Gastrocnemius medialis (tissue), 4 donors: Measurements from ENCODE around the gene WDR35.

ENCODE experiments used
- POLR2A ChIP-seq, 2 donors: fragments of 450-650 bp; IDR thresholded peaks; one replicate each; pipeline ENCODE4 v1.6.1; 2017; ENCODE audit warnings: antibody characterized with exemption in 2 of 2, mild to moderate bottlenecking in 2 of 2, moderate library complexity in 2 of 2
- TF ChIP-seq, protein P1 (sequence below), 5 experiments: fragments of 450-650 bp in 3 of 5; fragments of 200-600 bp in 2 of 5; sonication (generic) in 2 of 5; IDR thresholded peaks in 4 of 5; conservative IDR thresholded peaks in 1 of 5; 1 replicate in 4 of 5; 2 replicates in 1 of 5; pipeline ENCODE4 v1.5.1; 2016 to 2019; ENCODE audit warnings: antibody characterized with exemption in 5 of 5, mild to moderate bottlenecking in 3 of 5, moderate library complexity in 3 of 5

DNA sequence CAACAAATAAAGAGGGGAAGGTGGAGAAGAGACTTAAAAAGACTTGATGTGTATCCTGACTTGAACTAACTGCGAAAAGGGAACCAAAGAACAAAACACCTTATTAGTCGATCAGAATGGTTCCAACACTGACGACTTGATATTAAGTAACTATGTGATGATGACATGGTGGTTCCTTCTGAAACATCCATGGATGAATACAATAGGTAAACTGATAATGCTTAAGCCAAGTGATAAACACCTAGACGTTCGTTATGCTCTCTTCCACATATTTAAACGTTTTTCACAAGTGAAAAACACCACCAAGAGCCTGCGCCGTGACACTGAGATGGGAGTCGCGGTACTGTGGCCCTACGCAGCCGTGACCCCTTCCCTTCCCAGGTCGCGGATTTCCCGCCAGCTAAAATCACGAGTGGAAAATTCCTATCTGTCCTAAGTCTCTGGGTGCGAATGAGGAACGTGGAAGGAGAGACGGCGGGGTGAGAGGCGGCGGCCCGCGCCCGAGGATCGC lies 88.9 kb downstream of the WDR35 start:
- TF ChIP-seq, protein P1, sequence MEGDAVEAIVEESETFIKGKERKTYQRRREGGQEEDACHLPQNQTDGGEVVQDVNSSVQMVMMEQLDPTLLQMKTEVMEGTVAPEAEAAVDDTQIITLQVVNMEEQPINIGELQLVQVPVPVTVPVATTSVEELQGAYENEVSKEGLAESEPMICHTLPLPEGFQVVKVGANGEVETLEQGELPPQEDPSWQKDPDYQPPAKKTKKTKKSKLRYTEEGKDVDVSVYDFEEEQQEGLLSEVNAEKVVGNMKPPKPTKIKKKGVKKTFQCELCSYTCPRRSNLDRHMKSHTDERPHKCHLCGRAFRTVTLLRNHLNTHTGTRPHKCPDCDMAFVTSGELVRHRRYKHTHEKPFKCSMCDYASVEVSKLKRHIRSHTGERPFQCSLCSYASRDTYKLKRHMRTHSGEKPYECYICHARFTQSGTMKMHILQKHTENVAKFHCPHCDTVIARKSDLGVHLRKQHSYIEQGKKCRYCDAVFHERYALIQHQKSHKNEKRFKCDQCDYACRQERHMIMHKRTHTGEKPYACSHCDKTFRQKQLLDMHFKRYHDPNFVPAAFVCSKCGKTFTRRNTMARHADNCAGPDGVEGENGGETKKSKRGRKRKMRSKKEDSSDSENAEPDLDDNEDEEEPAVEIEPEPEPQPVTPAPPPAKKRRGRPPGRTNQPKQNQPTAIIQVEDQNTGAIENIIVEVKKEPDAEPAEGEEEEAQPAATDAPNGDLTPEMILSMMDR (IDR thresholded peaks at IDR 0.05 in 4 of 5, conservative IDR thresholded peaks at IDR 0.05 in 1 of 5) = no peak
- no peak for TF ChIP-seq POLR2A (IDR thresholded peaks at IDR 0.05)
